ENCODE results near the gene ZNF778.

Gene ZNF778

DNA sequence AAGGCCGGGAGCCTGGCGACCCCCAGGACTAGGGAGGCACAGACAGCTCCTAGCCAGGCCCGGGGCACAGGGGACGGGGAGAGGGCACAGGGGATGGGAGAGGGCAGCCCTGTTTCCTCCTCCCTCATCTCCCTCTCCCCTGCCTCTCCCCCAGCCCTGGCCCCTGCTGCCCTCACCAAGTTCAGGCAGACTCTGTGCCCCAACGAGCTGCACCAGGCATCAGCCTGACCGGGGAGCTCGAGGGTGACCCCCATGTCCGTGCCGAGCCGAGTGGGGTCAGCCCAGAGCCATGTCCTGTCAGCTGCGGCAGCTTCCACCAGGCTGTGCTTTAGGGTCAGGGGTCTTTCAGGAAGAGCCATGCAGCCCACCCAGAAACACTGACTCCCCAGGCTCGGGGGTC lies 40.0 kb upstream of the ZNF778 start:
- no peak overlapping the region for H3K9ac ChIP-seq (ENCODE audit: low read depth, low read length)
- H3K27me3 ChIP-seq (ENCODE audit: insufficient read depth, low read length, poor library complexity): no peaks in the 10 kb centered on the region
- no peaks in the 10 kb centered on the region for H3K4me1 ChIP-seq (ENCODE audit: insufficient read depth, low read length)
- no peaks in the 10 kb centered on the region for H3K79me2 ChIP-seq (ENCODE audit: insufficient read depth, low read length)
- no peaks in the 10 kb centered on the region for H3K9me3 ChIP-seq (ENCODE audit: insufficient read depth, low read length, severe bottlenecking)
- no peak overlapping the region for H3K27ac ChIP-seq (ENCODE audit: low read length)
- DNase-seq (no peak), ATAC-seq (ENCODE audit: insufficient read depth, low read depth) (no peak)
- H4K20me1 ChIP-seq (ENCODE audit: insufficient read depth, low read length): peaks cover 21% of the 10 kb centered on the region; the same call in 1 of the 2 replicates
- no peak overlapping the region for H3K4me2 ChIP-seq (ENCODE audit: insufficient read depth, low read length)
- TF ChIP-seq EZH2 (IDR thresholded peaks at IDR 0.05; ENCODE audit: borderline replicate concordance, low read depth, low read length, severe bottlenecking): no peak
- TF ChIP-seq, protein P1, sequence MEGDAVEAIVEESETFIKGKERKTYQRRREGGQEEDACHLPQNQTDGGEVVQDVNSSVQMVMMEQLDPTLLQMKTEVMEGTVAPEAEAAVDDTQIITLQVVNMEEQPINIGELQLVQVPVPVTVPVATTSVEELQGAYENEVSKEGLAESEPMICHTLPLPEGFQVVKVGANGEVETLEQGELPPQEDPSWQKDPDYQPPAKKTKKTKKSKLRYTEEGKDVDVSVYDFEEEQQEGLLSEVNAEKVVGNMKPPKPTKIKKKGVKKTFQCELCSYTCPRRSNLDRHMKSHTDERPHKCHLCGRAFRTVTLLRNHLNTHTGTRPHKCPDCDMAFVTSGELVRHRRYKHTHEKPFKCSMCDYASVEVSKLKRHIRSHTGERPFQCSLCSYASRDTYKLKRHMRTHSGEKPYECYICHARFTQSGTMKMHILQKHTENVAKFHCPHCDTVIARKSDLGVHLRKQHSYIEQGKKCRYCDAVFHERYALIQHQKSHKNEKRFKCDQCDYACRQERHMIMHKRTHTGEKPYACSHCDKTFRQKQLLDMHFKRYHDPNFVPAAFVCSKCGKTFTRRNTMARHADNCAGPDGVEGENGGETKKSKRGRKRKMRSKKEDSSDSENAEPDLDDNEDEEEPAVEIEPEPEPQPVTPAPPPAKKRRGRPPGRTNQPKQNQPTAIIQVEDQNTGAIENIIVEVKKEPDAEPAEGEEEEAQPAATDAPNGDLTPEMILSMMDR (IDR thresholded peaks at IDR 0.05; ENCODE audit: borderline replicate concordance, extremely low read depth, low read length, poor library complexity, severe bottlenecking): no peak
- H3K36me3 ChIP-seq (ENCODE audit: insufficient read depth, low read length): no peaks in the 10 kb centered on the region
- H2AFZ ChIP-seq (ENCODE audit: low read depth, low read length): no peak overlapping the region
- no peak overlapping the region for H3K4me3 ChIP-seq (ENCODE audit: low read depth in 1 of 2, low read length in 2 of 2)

DNA sequence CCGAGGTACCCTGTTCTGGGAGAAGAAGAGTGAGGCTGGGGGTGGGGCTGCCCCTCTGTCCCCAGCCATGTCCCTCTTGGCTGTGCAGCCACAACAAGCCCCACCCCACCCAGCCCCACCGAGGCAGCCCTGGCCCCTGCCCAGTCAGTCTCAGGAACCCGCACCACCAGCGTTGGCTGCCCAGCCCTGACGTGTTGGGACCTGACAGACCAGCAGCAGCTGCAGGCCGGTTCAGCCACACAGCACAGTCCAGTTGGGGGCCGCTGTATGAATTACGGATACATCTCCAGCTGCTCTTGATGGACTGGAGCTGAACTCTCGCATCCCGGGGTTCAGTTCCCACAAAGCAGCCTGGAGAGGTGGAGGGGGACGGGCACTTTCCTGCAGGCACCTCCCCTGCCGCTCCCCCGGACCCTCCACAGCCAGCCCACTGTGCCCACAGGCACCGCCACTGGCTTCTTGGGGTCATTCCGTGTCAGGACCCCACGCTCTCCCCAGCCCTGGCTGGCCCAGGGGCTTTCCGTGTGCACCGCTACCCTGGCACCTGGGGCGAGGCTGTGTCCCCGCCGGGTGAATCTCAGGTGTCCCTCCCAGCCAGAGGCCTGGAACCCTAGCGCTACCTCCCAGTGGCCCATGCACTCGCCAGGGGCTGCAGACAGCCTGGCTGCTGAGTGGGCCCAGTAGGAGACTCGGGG lies 38.9 kb upstream of the ZNF778 start:
- no peaks in the 10 kb centered on the region for H3K9me3 ChIP-seq (ENCODE audit: insufficient read depth, low read length, severe bottlenecking)
- TF ChIP-seq EZH2 (IDR thresholded peaks at IDR 0.05; ENCODE audit: borderline replicate concordance, low read depth, low read length, severe bottlenecking): no peak
- TF ChIP-seq, protein P1 (IDR thresholded peaks at IDR 0.05; ENCODE audit: borderline replicate concordance, extremely low read depth, low read length, poor library complexity, severe bottlenecking): no peak
- no peaks in the 10 kb centered on the region for H3K36me3 ChIP-seq (ENCODE audit: insufficient read depth, low read length)
- no peak overlapping the region for H3K4me2 ChIP-seq (ENCODE audit: insufficient read depth, low read length)
- H3K4me1 ChIP-seq (ENCODE audit: insufficient read depth, low read length): no peaks in the 10 kb centered on the region
- no peak for DNase-seq
- H3K79me2 ChIP-seq (ENCODE audit: insufficient read depth, low read length): no peaks in the 10 kb centered on the region
- no peak overlapping the region for H3K4me3 ChIP-seq (ENCODE audit: low read depth in 1 of 2, low read length in 2 of 2)
- H3K27ac ChIP-seq (ENCODE audit: low read length): no peak overlapping the region
- no peak for ATAC-seq (ENCODE audit: insufficient read depth, low read depth)
- H4K20me1 ChIP-seq (ENCODE audit: insufficient read depth, low read length): peaks cover 14% of the 10 kb centered on the region; the same call in 1 of the 2 replicates
- no peaks in the 10 kb centered on the region for H3K27me3 ChIP-seq (ENCODE audit: insufficient read depth, low read length, poor library complexity)
- H3K9ac ChIP-seq (ENCODE audit: low read depth, low read length): no peak overlapping the region
- no peak overlapping the region for H2AFZ ChIP-seq (ENCODE audit: low read depth, low read length)

DNA sequence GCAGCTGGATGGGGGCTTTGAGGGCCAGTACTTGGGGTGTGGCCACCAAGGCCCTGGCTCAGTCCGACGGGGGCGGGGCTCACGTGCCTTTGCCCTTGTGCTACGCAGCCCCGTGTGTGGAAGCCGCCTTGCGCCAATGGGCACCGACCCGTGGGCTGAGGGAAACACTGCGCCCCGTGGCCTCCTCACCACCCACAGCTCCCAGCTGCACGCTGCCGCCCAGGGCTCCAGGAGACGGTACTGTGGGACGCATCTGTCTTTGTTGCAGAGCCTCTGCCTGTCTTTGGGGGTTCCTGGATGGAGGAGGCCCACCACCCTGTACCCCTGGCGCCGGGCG lies 38.4 kb upstream of the ZNF778 start:
- Histone ChIP-seq H3K79me2 (ENCODE audit: insufficient read depth, low read length) (no peaks in the 10 kb centered on the region), H3K27ac (ENCODE audit: low read length) (no peak overlapping the region), H3K9ac (ENCODE audit: low read depth, low read length) (no peak overlapping the region), H3K9me3 (ENCODE audit: insufficient read depth, low read length, severe bottlenecking) (no peaks in the 10 kb centered on the region), H3K4me2 (ENCODE audit: insufficient read depth, low read length) (no peak overlapping the region), H3K4me3 (ENCODE audit: low read depth in 1 of 2, low read length in 2 of 2) (no peak overlapping the region), H3K27me3 (ENCODE audit: insufficient read depth, low read length, poor library complexity) (no peaks in the 10 kb centered on the region), H4K20me1 (ENCODE audit: insufficient read depth, low read length) (0 out of 2 replicates have a peak, but pooled peaks cover 9% of the 10 kb centered on the region), H3K4me1 (ENCODE audit: insufficient read depth, low read length) (no peaks in the 10 kb centered on the region), H3K36me3 (ENCODE audit: insufficient read depth, low read length) (no peaks in the 10 kb centered on the region), H2AFZ (ENCODE audit: low read depth, low read length) (no peak overlapping the region)
- DNase-seq: no peak
- no peak for TF ChIP-seq EZH2 (IDR thresholded peaks at IDR 0.05; ENCODE audit: borderline replicate concordance, low read depth, low read length, severe bottlenecking)
- TF ChIP-seq, protein P1 (IDR thresholded peaks at IDR 0.05; ENCODE audit: borderline replicate concordance, extremely low read depth, low read length, poor library complexity, severe bottlenecking): no peak
- no peak for ATAC-seq (ENCODE audit: insufficient read depth, low read depth)
